Measurements from ENCODE around the gene KCTD13.

KCTD13 gene

GRCh38 chr16:29959293-29959692 is 33.3 kb upstream of the KCTD13 start:
- TF ChIP-seq CTCF (IDR thresholded peaks at IDR 0.05; ENCODE audit: extremely low read depth, missing control alignments), result no peak
- DNase-seq (ENCODE audit: low spot score), result no peak

GRCh38 chr16:29958756-29959155 is 32.7 kb upstream of the KCTD13 start:
- TF ChIP-seq CTCF (IDR thresholded peaks at IDR 0.05; ENCODE audit: extremely low read depth, missing control alignments), result no peak
- no peak for DNase-seq (ENCODE audit: low spot score)

- DNase-seq (ENCODE audit: low spot score), result no peak
Observed at GRCh38 chr16:29951625-29952365, 25.8 kb upstream of the KCTD13 start.

DNA sequence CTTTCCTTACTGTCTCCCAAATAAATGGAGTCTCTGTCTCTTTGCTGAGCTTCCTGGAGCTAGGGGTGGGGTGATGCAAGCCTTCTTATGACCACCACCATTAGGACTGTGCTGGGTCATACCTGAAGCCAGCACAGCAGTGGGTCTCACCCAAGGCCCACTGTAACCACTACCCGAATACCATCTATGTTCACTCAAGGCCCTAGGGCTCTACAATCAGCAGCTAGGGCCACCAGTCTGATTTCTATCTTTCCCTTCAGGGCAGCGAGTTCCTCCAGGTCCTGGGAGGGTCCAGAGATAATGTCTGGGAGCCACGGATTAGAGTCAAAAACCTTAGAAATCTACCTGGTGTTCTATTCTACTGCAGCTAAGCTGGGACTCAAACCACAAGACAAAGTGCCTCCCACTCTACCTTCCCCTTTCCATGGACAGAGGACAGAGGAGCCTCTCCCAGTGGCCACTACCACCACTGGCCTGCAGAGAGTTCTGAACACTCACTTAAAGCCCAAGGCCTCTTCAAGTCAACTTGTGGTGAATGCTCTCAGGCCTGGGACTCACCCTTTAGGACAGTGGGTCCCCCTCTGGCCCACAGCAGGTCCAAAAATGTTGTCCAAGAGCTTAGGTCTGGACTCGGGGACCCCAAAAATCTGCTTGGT is 24.9 kb upstream of the KCTD13 start:
- no peak for TF ChIP-seq CTCF (IDR thresholded peaks at IDR 0.05; ENCODE audit: extremely low read depth, missing control alignments)
- DNase-seq (ENCODE audit: low spot score), result no peak

More at GRCh38 chr16:29951625-29952365, 25.8 kb upstream of the KCTD13 start:
- no peak for TF ChIP-seq CTCF (IDR thresholded peaks at IDR 0.05; ENCODE audit: extremely low read depth, missing control alignments)

DNA sequence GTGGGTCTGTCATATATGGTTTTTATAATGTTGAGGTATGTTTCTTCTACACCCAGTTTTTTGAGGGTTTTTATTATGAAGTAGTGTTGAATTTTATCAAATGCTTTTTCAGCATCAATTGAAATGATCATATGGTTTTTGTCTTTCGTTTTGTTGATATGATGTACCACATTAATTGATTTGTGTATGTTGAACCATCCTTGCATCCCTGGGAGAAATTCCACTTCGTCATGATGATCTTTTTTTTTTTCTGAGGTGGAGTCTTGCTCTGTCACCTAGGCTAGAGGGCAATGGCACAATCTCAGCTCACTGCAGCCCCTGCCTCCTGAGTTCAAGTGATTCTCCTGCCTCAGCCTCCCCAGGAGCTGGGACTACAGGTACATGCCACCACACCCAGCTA is 21.9 kb upstream of the KCTD13 start:
- TF ChIP-seq CTCF (IDR thresholded peaks at IDR 0.05; ENCODE audit: extremely low read depth, missing control alignments), result no peak
- no peak for DNase-seq (ENCODE audit: low spot score)

DNA sequence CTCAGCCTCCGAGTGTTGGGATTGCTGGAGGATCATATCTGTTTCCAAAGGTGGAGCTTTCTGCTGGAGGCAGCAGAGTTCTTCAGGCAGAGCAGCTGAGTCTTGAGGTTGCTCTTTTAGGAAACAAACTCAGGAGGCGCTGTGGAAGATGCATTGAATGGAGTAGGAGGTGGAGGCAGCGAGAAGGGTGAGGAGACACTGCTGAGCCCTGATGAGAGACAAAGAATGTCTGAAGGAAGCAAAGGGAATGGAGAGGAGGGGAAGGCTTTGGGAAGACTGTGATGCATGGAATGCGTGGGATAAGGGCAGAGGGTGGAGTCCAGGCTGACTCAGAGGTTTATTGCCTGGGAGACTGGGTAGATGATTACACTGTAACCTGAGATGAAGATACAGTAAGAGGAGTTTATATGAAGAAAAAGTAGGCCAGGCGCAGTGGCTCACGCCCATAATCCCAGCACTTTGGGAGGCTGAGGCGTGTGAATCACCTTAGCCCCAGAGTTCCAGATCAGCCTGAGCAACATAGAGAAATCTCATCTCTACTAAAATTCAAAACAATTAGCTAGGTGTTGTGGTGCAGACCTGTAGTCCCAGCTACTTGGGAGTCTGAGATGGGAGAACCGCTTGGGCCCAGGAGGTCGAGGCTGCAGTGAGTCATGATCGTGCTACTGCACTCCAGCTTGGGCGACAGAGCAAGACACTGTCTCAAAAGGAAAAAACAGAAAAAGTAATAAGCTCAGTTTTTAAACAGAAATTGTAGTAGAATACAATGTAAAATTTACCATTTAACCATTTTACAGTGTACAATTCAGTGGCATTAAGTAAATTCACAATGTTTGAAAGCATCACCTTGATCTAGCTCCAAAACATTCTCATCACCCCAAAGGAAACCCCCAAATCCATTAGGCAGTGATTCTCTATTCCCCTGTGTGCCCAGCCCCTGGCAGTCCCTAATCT is 18.1 kb upstream of the KCTD13 start:
- DNase-seq (ENCODE audit: low spot score), result no peak
- TF ChIP-seq CTCF (IDR thresholded peaks at IDR 0.05; ENCODE audit: extremely low read depth, missing control alignments), result no peak
